Measurements from ENCODE around the gene TBC1D22A.

Gene TBC1D22A

DNA sequence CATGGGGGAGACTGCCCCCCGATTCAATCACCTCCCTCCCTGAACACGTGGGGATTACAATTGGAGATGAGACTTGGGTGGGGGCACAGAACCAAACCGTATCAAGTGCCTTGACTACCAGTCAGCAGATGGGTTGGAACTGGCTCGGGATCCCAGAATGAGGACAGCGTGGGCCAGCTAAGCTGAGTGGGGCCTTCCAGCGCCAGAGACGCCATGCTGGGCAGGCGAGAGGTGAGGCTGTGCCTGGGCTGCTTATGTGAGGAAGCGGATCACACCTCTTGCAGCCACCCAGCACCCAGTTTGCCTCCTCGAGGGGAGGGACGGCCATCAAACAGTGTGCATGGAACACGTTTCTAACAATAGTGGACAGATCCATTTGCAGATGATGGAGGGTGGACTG lies 195.1 kb downstream of the TBC1D22A start:
- H3K27ac ChIP-seq: no peak overlapping the region
- intact Hi-C loops (cut with DNase I; ENCODE audit: low total_unique reads): no loop called here
- no peaks in the 10 kb centered on the region for H3K9me3 ChIP-seq
- peaks cover 0 to 5% (median 0%) of the 10 kb centered on the region in 3 donors for H3K36me3 ChIP-seq
- no peak for DNase-seq
- no peaks in the 10 kb centered on the region for H3K4me1 ChIP-seq
- H3K4me3 ChIP-seq: no peak overlapping the region
- H3K27me3 ChIP-seq: no peaks in the 10 kb centered on the region
- no peak for TF ChIP-seq CTCF (IDR thresholded peaks at IDR 0.05)

DNA sequence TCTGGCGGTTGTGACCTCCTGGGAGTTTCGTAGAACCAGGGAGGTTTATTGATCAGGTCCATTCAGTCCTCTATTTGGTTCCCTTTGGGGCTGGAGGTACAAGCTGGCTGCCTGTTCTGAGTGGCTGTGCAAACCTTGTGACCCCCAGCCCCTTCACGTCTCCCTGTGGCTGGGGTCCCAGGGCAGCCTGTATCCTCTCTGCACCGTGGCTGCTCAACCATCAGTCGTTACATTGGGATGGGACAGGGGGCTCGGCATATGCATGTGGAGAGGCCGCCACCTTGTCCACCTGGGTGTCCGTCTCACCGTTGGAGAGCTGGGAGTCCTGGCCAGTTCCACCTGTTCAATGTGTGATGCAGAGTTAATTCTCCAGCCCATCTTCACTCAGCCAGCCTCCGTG lies 195.7 kb downstream of the TBC1D22A start:
- Histone ChIP-seq H3K9me3 (no peaks in the 10 kb centered on the region), H3K27me3 (no peaks in the 10 kb centered on the region), H3K36me3 (peaks cover 0 to 5% (median 0%) of the 10 kb centered on the region in 3 donors), H3K27ac (no peak overlapping the region), H3K4me1 (no peaks in the 10 kb centered on the region), H3K4me3 (no peak overlapping the region)
- no peak for DNase-seq
- intact Hi-C loops (cut with DNase I; ENCODE audit: low total_unique reads): no loop called here
- no peak for TF ChIP-seq CTCF (IDR thresholded peaks at IDR 0.05)

DNA sequence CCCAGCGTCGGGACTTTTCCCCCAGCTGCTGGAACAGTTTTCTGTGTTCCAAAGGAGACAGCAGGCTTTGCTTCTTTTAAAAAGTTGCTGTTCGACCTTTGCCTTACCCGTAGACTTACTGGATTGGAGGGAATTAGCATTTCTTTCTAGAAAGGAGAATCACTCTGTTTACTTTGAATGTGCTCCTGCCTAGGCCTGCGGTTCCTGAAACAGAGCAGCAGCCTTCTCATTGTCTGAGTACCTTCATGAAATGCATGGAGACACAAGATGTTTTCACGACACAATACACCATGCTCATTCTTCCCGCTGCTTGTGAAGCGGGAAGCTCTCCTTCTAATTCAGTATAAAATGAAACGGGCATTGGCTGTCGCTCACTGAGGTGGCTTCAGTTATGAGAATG lies 196.2 kb downstream of the TBC1D22A start:
- Histone ChIP-seq H3K36me3 (peaks cover 0 to 5% (median 0%) of the 10 kb centered on the region in 3 donors), H3K4me1 (no peaks in the 10 kb centered on the region), H3K4me3 (no peak overlapping the region), H3K27ac (no peak overlapping the region), H3K9me3 (no peaks in the 10 kb centered on the region), H3K27me3 (no peaks in the 10 kb centered on the region)
- no peak for TF ChIP-seq CTCF (IDR thresholded peaks at IDR 0.05)
- no peak for DNase-seq
- intact Hi-C loops (cut with DNase I; ENCODE audit: low total_unique reads): no loop called here

DNA sequence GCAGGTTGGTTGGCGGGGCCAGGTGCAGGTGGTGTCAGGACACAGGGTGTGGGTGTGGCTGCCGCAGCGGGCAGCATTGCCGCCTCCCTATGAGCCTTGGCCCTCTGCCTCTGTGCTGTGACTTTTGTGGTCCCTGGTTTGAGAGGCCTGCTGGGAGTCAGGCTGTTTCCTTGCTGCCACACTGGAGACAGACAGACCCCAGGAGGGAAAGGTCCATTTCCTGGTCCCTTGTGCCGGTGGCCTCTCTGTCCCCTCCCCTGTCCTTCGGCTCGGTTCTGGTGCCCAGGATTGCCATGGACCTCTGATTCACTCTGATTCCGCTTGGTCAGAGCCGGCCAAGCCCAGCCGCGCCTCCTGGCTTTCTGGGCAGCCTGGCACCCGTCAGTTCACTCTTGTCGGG lies 196.9 kb downstream of the TBC1D22A start:
- Histone ChIP-seq H3K4me1 (no peaks in the 10 kb centered on the region), H3K27me3 (no peaks in the 10 kb centered on the region), H3K36me3 (peaks cover 0 to 5% (median 0%) of the 10 kb centered on the region in 3 donors), H3K9me3 (no peaks in the 10 kb centered on the region), H3K4me3 (no peak overlapping the region), H3K27ac (no peak overlapping the region)
- DNase-seq: no peak
- intact Hi-C loops (cut with DNase I; ENCODE audit: low total_unique reads): no loop called here
- TF ChIP-seq CTCF (IDR thresholded peaks at IDR 0.05): no peak

DNA sequence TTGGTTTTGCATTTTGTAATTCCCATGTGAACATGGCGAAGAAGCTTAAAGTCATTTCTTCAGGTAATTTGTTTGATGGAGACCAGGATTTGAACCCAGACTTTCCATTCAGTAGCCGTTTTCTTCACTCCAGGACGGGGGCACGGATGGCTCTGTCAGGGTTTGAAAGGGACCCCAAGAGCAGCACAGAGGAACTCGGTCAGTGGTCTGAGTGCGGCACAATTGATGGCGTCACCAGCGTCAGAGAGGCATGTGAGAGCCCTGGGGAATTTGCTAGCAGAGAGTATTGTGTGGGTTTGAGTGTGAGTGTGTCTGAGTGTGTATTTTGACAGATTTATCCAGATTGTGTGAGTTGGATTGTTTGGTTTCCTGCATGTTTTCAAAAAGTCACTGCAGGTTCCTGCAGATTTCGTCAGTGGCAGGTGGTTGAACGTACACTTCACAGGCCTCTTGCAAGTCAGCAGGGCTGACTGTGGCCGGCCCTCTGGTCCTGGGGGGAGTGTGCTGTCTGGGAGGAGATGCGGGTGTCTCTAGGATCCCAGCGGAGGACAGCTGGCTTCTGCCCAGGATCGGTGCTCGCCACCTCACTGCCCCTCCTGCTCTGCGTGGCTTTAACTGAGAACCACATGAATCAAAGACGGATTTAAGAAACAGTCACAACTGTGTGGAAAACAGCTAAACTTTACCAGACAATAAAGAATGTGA lies 199.3 kb downstream of the TBC1D22A start:
- no peaks in the 10 kb centered on the region for H3K4me1 ChIP-seq
- no peak overlapping the region for H3K27ac ChIP-seq
- no peak for DNase-seq
- H3K9me3 ChIP-seq: no peaks in the 10 kb centered on the region
- TF ChIP-seq CTCF (IDR thresholded peaks at IDR 0.05): no peak
- intact Hi-C loops (cut with DNase I; ENCODE audit: low total_unique reads): no loop called here
- no peaks in the 10 kb centered on the region for H3K27me3 ChIP-seq
- H3K4me3 ChIP-seq: no peak overlapping the region
- H3K36me3 ChIP-seq: peaks cover 0 to 5% (median 0%) of the 10 kb centered on the region in 3 donors
